ENCODE results near the gene TSC2. TPM values are rescaled to one million over a fixed set of nuclear protein-coding genes. Genes with fewer than 3 reads are reported as not detected.

The TSC2 gene
- total and polyA plus RNA-seq, 4 donors = 23.3 to 51.2 (median 28.7) TPM

DNA sequence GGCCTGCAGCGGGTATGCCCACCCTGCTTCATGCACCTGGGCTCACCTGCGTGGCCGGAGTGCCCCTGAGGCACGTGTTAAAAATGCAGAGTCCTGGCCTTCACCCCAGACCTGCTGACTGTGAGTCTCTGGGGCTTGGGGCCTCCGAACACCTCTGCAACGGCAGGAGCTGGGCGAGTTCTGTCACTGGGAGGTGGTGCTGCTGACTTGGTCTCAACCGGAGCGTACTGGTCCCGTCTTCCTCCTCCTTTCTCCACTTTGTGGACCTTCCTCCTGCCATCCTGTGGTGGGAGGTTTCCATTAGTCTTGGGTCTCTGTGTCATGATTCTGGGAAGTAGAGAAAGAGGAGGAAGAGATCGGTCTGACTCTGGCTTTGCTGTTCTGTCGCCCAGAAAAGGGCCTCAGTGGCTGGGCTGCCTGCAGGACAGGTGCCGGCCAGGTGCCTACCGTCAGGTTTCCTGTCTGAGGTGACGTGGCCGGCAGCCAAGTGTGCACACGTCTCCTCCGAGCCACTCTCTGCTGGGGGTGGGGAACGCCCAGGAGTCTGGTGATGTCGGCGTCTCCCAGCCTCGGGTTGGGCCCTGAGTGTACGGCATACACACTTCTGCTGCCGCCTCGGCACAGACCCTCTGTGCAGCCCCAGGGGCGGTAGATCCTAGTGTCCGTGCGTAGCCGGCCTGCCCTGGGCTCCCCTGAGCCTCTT, 6.9 kb downstream of the TSC2 start:
- H3K9ac ChIP-seq (ENCODE audit: low read depth in 1 of 2, low read length in 2 of 2) = no peak overlapping the region
- no peaks in the 10 kb centered on the region for H3K9me3 ChIP-seq (ENCODE audit: control insufficient read depth in 4 of 4, low read length in 3 of 4)
- no peaks in the 10 kb centered on the region for H3K27me3 ChIP-seq (ENCODE audit: control insufficient read depth in 4 of 4, insufficient read depth in 4 of 4, low read length in 3 of 4)
- H3K4me3 ChIP-seq (ENCODE audit: low read depth in 1 of 3, low read length in 3 of 3) = no peak overlapping the region
- peaks cover 6 to 48% (median 17%) of the 10 kb centered on the region in 4 donors for H3K36me3 ChIP-seq (ENCODE audit: control insufficient read depth in 4 of 4, insufficient read depth in 3 of 4, low read depth in 1 of 4, low read length in 3 of 4)
- H3K4me1 ChIP-seq (ENCODE audit: control insufficient read depth in 4 of 4, insufficient read depth in 4 of 4, low read length in 3 of 4) = peaks cover 0 to 4% (median 3%) of the 10 kb centered on the region in 4 donors
- H3K27ac ChIP-seq (ENCODE audit: low read depth in 1 of 2, low read length in 2 of 2) = no peak overlapping the region
- WGBS = 78% methylated on average over 29 of the region's 29 CpGs
- no peak for DNase-seq (ENCODE audit: low spot score)
- TF ChIP-seq RAD21 (IDR thresholded peaks at IDR 0.05) (no peak), NR2F2 (IDR thresholded peaks at IDR 0.05) (no peak), FOXA2 (IDR thresholded peaks at IDR 0.05) (no peak), EGR1 (IDR thresholded peaks at IDR 0.05; ENCODE audit: low read depth in 2 of 2) (no peak), GABPA (IDR thresholded peaks at IDR 0.05 in 1 of 2, conservative IDR thresholded peaks at IDR 0.05 in 1 of 2) (no peak), JUND (IDR thresholded peaks at IDR 0.05) (no peak), HNF4G (IDR thresholded peaks at IDR 0.05) (no peak), YY1 (IDR thresholded peaks at IDR 0.05) (no peak)

DNA sequence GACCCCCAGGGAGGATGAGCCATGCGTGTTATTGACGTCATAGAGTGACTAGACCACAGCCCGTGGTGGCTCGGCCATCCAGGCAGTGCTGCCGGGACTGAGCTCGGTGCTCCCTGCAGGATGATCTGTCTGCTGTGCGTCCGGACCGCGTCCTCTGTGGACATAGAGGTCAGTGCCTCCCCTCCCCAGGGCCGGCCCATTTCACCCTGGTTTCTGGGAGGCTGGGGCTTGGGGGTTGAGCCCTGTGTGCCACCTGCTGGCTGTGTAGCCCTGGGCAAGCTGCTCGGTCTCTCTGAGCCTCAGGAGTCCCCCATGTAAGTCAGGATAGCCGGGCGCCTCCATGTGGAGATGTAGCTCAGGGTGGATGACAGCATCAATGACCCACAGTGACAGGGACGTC, 8.3 kb downstream of the TSC2 start:
- no peaks in the 10 kb centered on the region for H3K27me3 ChIP-seq (ENCODE audit: control insufficient read depth in 4 of 4, insufficient read depth in 4 of 4, low read length in 3 of 4)
- TF ChIP-seq GABPA (IDR thresholded peaks at IDR 0.05 in 1 of 2, conservative IDR thresholded peaks at IDR 0.05 in 1 of 2) (no peak), RXRA (IDR thresholded peaks at IDR 0.05) (peak in 1 of 2 donors; percentile 60), NR2F2 (IDR thresholded peaks at IDR 0.05) (no peak), FOXA1 (IDR thresholded peaks at IDR 0.05) (no peak), EGR1 (IDR thresholded peaks at IDR 0.05; ENCODE audit: low read depth in 2 of 2) (no peak), HNF4A (conservative IDR thresholded peaks at IDR 0.05) (no peak), JUND (IDR thresholded peaks at IDR 0.05) (no peak), YY1 (IDR thresholded peaks at IDR 0.05) (no peak), RAD21 (IDR thresholded peaks at IDR 0.05) (peak; percentile 72 to 90), FOXA2 (IDR thresholded peaks at IDR 0.05) (no peak), TAF1 (conservative IDR thresholded peaks at IDR 0.05) (no peak), SP1 (IDR thresholded peaks at IDR 0.05) (no peak), HNF4G (IDR thresholded peaks at IDR 0.05) (no peak)
- TF ChIP-seq, protein P1, sequence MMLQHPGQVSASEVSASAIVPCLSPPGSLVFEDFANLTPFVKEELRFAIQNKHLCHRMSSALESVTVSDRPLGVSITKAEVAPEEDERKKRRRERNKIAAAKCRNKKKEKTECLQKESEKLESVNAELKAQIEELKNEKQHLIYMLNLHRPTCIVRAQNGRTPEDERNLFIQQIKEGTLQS (IDR thresholded peaks at IDR 0.05) = no peak
- TF ChIP-seq, protein P2, sequence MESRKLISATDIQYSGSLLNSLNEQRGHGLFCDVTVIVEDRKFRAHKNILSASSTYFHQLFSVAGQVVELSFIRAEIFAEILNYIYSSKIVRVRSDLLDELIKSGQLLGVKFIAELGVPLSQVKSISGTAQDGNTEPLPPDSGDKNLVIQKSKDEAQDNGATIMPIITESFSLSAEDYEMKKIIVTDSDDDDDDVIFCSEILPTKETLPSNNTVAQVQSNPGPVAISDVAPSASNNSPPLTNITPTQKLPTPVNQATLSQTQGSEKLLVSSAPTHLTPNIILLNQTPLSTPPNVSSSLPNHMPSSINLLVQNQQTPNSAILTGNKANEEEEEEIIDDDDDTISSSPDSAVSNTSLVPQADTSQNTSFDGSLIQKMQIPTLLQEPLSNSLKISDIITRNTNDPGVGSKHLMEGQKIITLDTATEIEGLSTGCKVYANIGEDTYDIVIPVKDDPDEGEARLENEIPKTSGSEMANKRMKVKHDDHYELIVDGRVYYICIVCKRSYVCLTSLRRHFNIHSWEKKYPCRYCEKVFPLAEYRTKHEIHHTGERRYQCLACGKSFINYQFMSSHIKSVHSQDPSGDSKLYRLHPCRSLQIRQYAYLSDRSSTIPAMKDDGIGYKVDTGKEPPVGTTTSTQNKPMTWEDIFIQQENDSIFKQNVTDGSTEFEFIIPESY (IDR thresholded peaks at IDR 0.05) = no peak
- TF ChIP-seq, protein P3, sequence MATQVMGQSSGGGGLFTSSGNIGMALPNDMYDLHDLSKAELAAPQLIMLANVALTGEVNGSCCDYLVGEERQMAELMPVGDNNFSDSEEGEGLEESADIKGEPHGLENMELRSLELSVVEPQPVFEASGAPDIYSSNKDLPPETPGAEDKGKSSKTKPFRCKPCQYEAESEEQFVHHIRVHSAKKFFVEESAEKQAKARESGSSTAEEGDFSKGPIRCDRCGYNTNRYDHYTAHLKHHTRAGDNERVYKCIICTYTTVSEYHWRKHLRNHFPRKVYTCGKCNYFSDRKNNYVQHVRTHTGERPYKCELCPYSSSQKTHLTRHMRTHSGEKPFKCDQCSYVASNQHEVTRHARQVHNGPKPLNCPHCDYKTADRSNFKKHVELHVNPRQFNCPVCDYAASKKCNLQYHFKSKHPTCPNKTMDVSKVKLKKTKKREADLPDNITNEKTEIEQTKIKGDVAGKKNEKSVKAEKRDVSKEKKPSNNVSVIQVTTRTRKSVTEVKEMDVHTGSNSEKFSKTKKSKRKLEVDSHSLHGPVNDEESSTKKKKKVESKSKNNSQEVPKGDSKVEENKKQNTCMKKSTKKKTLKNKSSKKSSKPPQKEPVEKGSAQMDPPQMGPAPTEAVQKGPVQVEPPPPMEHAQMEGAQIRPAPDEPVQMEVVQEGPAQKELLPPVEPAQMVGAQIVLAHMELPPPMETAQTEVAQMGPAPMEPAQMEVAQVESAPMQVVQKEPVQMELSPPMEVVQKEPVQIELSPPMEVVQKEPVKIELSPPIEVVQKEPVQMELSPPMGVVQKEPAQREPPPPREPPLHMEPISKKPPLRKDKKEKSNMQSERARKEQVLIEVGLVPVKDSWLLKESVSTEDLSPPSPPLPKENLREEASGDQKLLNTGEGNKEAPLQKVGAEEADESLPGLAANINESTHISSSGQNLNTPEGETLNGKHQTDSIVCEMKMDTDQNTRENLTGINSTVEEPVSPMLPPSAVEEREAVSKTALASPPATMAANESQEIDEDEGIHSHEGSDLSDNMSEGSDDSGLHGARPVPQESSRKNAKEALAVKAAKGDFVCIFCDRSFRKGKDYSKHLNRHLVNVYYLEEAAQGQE (IDR thresholded peaks at IDR 0.05) = no peak
- TF ChIP-seq, protein P4, sequence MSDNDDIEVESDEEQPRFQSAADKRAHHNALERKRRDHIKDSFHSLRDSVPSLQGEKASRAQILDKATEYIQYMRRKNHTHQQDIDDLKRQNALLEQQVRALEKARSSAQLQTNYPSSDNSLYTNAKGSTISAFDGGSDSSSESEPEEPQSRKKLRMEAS (IDR thresholded peaks at IDR 0.05) = no peak
- TF ChIP-seq, protein P5, sequence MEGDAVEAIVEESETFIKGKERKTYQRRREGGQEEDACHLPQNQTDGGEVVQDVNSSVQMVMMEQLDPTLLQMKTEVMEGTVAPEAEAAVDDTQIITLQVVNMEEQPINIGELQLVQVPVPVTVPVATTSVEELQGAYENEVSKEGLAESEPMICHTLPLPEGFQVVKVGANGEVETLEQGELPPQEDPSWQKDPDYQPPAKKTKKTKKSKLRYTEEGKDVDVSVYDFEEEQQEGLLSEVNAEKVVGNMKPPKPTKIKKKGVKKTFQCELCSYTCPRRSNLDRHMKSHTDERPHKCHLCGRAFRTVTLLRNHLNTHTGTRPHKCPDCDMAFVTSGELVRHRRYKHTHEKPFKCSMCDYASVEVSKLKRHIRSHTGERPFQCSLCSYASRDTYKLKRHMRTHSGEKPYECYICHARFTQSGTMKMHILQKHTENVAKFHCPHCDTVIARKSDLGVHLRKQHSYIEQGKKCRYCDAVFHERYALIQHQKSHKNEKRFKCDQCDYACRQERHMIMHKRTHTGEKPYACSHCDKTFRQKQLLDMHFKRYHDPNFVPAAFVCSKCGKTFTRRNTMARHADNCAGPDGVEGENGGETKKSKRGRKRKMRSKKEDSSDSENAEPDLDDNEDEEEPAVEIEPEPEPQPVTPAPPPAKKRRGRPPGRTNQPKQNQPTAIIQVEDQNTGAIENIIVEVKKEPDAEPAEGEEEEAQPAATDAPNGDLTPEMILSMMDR (IDR thresholded peaks at IDR 0.05; ENCODE audit: low read depth, low read length, missing input control) = peak; percentile 58
- 52% methylated on average over 15 of the region's 15 CpGs for WGBS
- no peak for DNase-seq (ENCODE audit: low spot score)
- no peak overlapping the region for H3K9ac ChIP-seq (ENCODE audit: low read depth in 1 of 2, low read length in 2 of 2)
- H3K4me1 ChIP-seq (ENCODE audit: control insufficient read depth in 4 of 4, insufficient read depth in 4 of 4, low read length in 3 of 4) = peaks cover 0 to 4% (median 3%) of the 10 kb centered on the region in 4 donors
- H3K27ac ChIP-seq (ENCODE audit: low read depth in 1 of 2, low read length in 2 of 2) = no peak overlapping the region
- peaks cover 5 to 60% (median 20%) of the 10 kb centered on the region in 4 donors for H3K36me3 ChIP-seq (ENCODE audit: control insufficient read depth in 4 of 4, insufficient read depth in 3 of 4, low read depth in 1 of 4, low read length in 3 of 4)
- no peaks in the 10 kb centered on the region for H3K9me3 ChIP-seq (ENCODE audit: control insufficient read depth in 4 of 4, low read length in 3 of 4)
- H3K4me3 ChIP-seq (ENCODE audit: low read depth in 1 of 3, low read length in 3 of 3) = no peak overlapping the region

Data from liver (tissue), 9 donors.